HUES64 (cell line): ENCODE data around the gene GRAMD1A.
"Not testable (repeated sequence)": the region's sequence is repeated elsewhere in the genome, so short reads cannot be mapped to it uniquely, and the experiment has no call there.

Experiments
- H3K27ac ChIP-seq: 2 replicates; pipeline ENCODE4 v1.7.0; 2013; ENCODE audit warnings: low read depth, low read length, inconsistent platforms
- H3K27me3 ChIP-seq: 2 replicates; pipeline ENCODE4 v1.6.1; 2013; ENCODE audit warnings: mild to moderate bottlenecking, low read length; ENCODE audit not compliant: insufficient read depth
- H3K36me3 ChIP-seq: 2 replicates; pipeline ENCODE4 v1.6.1; 2013; ENCODE audit warnings: mild to moderate bottlenecking, low read length; ENCODE audit not compliant: insufficient read depth
- H3K4me1 ChIP-seq: 2 replicates; pipeline ENCODE4 v1.6.1; 2013; ENCODE audit warnings: mild to moderate bottlenecking, low read length, moderate library complexity; ENCODE audit not compliant: insufficient read depth
- H3K4me3 ChIP-seq: 2 replicates; pipeline ENCODE4 v1.5.1; 2013; ENCODE audit warnings: mild to moderate bottlenecking, low read length, moderate library complexity
- H3K9ac ChIP-seq: 2 replicates; pipeline ENCODE4 v1.6.1; 2013; ENCODE audit warnings: mild to moderate bottlenecking, low read depth, low read length
- H3K9me3 ChIP-seq: 2 replicates; pipeline ENCODE4 v1.6.1; 2013; ENCODE audit warnings: low read depth, low read length; ENCODE audit not compliant: insufficient read depth
- WGBS: fragments of 150-250, 120-280 bp; methylation state at CpG from one replicate; pipeline ENCODE4 v1.1.7; 2013; ENCODE audit warnings: missing lambda C conversion rate; 5-methylcytosine and 5-hydroxymethylcytosine counted together

GRAMD1A gene

DNA sequence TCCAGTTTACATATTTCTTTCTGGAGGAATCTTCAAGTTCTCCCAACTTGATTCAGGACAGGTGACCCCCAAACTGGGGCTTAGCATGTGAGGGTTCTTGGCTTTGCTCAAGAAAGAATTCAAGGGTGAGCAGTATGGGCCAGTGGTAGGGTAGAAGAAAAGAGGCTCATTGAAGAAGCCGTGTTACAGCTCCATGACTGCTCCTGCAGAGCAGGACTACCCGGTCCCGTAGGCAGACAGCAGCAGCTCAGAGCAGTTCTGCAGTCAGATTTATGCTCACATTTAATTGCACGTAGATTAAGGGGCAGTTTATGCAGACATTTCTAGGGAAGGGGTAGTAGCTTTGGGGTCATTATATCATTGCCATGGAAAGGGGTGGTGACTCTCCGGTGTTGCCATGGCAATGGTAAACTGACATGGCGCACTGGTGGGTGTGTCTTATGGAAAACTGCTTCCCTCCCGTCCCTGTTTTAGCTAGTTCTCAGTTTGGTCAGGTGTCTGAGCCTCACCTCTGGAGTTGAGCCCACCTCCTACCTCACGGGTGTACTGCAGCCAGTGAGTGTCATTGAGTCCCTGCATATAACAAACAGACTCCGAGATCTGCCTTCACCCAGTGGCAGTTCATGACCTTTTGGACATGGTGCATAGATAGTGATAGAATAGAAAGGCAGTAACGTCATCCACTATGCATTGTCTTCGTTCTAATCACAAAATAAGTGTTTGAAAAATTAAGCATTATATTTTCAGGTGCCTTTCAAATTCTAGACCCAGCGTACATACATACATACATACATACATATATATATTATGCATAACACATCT, 20.1 kb upstream of the GRAMD1A start:
- 90% methylated on average over 11 of the region's 12 CpGs for WGBS
- Histone ChIP-seq H3K27me3 (no peaks in the 10 kb centered on the region), H3K36me3 (no peaks in the 10 kb centered on the region), H3K27ac (no peak overlapping the region), H3K4me3 (no peak overlapping the region), H3K4me1 (peaks cover 2% of the 10 kb centered on the region; the same call in 1 of the 2 replicates), H3K9me3 (no peaks in the 10 kb centered on the region), H3K9ac (no peak overlapping the region)

DNA sequence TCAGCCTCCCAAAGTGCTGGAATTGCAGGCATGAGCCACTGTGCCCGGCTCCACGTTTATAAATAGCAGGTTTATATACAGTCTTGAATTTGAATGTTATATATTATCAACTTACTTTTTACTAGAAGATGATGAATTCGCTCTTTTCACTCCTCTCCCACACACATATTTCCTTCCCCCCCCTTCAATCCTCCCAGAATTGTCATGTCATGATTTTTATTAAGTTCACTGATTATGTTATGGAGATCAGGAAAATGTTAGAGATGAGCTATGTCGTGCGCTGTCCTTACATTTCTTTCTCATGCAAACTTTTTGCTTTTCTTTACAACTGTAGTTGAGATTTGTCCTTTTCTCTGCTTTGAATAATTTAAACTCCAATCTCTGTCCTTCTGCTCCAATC, 17.8 kb upstream of the GRAMD1A start:
- no peaks in the 10 kb centered on the region for H3K27me3 ChIP-seq
- H3K4me3 ChIP-seq: no peak overlapping the region
- H3K27ac ChIP-seq: no peak overlapping the region
- H3K4me1 ChIP-seq: peaks cover 11% of the 10 kb centered on the region; the same call in 1 of the 2 replicates
- WGBS: 85% methylated on average over 2 of the region's 5 CpGs
- no peaks in the 10 kb centered on the region for H3K36me3 ChIP-seq
- H3K9me3 ChIP-seq: no peaks in the 10 kb centered on the region
- H3K9ac ChIP-seq: no peak overlapping the region

DNA sequence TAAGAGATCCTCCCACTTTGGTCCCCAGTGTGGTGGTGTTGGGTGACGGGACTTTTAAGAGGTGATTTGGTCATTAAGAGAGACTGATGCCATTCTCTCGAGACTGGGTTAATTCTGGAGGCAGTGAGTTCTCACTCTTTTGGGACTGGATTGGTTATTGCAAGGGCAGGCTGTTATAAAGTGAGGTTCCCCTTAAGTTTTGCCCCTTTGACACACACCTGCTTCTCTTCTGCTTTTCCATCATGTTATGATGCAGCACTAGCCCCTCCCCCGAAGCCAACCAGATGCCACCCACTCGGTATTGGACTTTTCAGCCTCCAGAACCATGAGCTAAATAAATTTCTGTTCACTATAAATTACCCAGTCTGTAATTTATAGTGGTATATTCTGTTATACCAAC, 16.3 kb upstream of the GRAMD1A start:
- H3K9me3 ChIP-seq: no peaks in the 10 kb centered on the region
- no peaks in the 10 kb centered on the region for H3K36me3 ChIP-seq
- peaks cover 11% of the 10 kb centered on the region; the same call in 1 of the 2 replicates for H3K4me1 ChIP-seq
- WGBS: 95% methylated on average over 4 of the region's 4 CpGs
- H3K9ac ChIP-seq: no peak overlapping the region
- no peak overlapping the region for H3K27ac ChIP-seq
- H3K4me3 ChIP-seq: no peak overlapping the region
- H3K27me3 ChIP-seq: no peaks in the 10 kb centered on the region

DNA sequence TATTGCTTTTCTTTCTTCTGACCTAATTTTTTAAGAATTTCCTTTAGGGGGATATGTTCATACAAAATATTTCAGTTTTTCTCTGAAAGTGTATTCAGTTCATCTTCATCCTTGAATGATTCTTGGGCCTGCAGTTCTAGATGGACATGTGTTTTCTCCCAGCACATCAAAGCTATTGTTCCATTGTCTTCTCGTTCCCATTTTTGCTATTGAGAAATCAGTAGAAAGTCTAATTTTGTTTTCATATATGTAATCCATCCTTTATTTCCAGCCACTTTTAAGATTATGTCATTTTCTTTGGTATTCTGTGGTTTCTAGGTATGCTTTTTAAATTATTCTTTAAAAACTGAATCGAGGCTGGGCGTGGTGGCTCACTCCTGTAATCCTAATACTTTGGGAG, 15.8 kb upstream of the GRAMD1A start:
- Histone ChIP-seq H3K27ac (no peak overlapping the region), H3K4me3 (no peak overlapping the region)
- WGBS: 93% methylated on average over 3 of the region's 3 CpGs

DNA sequence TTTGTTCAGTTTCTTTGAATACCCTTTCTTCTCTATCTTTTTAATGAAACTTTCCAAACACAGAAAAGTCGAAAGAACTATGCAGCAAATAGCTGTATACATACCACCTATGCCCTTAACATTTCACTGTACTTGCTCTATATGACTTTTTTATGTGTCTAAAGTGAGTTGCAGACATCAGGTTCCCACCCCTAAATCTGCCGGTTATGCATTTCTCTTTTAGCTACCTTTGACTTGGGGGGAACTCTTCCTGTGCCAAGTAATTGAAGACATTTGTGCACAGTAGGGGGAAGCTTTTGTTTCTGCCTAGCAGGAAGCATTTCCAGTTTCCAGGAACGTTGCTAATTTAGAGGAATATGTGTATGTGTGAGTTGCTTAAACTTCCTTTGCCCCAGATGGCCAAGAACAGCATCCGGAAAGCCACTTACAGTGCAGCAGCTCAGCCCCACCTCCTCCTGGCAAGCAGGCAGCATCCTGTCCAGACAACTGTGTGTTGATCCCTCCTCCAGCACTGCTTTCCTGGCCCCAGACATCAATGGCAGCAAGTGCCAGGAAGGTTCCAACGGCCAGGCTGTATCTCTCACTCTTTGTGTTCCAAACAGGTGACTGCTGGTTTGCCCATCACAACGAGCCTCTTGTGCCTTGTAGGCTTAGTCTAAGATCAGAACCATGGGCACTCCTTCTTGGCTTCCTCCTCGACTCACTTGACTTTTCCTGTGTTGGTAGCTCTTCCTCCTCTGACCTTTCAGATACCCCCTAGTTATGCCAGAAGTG, 14.7 kb upstream of the GRAMD1A start:
- H3K9me3 ChIP-seq: no peaks in the 10 kb centered on the region
- no peaks in the 10 kb centered on the region for H3K36me3 ChIP-seq
- H3K9ac ChIP-seq: no peak overlapping the region
- WGBS: 54% methylated on average over 7 of the region's 7 CpGs
- H3K27ac ChIP-seq: no peak overlapping the region
- H3K27me3 ChIP-seq: no peaks in the 10 kb centered on the region
- H3K4me1 ChIP-seq: peaks cover 11% of the 10 kb centered on the region; the same call in 1 of the 2 replicates
- no peak overlapping the region for H3K4me3 ChIP-seq

More for the DNA sequence above, 15.8 kb upstream of the GRAMD1A start:
- H3K27me3 ChIP-seq: no peaks in the 10 kb centered on the region
- no peaks in the 10 kb centered on the region for H3K36me3 ChIP-seq
- H3K9ac ChIP-seq: no peak overlapping the region
- no peaks in the 10 kb centered on the region for H3K9me3 ChIP-seq
- peaks cover 11% of the 10 kb centered on the region; the same call in 1 of the 2 replicates for H3K4me1 ChIP-seq

DNA sequence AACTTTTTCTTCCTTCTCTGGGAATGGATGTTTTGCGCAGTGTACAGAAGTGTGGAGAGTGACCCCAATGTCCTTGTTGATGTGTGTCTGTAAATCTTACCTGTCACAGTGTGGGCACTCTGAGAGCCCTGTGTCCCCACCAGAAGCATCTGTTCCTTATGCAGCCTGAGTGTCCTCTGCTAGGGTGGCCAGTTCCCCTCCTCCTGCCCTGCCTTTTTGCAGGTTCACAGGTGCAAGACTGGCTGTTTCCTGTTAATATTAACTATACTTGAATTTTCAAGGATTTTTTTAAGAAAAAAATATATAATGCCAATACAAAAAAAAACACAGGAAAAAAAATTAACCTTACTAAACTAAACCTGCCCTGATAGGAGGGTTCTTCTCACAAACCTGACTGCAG, 12.0 kb upstream of the GRAMD1A start:
- Histone ChIP-seq H3K9me3 (no peaks in the 10 kb centered on the region), H3K4me1 (peaks cover 11% of the 10 kb centered on the region; the same call in 1 of the 2 replicates), H3K27me3 (no peaks in the 10 kb centered on the region), H3K4me3 (no peak overlapping the region), H3K27ac (no peak overlapping the region), H3K36me3 (no peaks in the 10 kb centered on the region), H3K9ac (no peak overlapping the region)
- 100% methylated on average over 1 of the region's 1 CpG for WGBS

DNA sequence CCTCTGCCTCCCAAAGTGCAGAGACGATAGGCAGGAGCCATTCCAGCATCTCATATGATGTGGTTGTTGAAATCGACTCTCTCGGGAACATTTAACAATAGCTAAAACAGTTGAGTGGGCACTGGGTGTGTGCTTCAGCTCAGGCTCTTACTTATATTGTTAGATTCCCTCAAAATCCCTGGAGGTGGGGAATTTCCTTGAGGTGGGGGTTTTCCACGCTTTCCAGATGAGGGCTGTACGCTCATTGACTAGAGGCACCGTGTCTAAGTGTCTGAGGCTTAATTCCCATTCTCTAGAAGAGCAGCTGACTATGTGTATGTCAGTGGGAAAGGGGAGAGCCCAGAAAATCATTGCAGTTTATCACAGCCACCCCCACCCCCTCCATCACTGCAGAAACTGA, 10.8 kb upstream of the GRAMD1A start:
- H3K4me3 ChIP-seq: no peak overlapping the region

DNA sequence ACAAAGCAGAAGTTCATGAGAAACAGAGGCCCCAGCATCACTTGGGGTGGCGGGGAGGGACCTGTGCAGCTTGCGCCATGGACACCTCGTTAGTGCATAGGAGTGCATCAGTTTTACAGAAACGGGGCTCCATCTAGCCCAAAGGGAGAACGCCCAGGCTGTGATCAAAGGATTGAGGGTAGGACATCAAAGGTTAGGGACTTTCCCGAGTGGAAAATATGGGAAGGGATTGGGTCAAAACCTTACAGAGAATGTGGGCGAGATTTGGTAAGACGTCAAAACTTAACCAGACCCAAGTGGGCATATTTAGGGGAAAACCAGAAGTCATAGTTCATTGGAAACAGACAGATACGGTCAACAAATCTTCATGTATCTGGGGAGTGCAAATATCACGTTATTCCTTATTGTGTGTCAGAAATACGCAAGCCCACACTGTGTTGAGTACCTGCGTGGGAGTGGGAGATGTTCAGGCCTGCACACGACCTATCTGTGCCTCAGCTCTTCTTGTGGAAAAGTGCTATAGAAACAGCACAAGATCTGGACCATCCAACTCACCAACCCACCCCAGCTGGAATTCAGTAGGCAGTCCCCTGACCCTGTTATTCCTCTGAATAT, 9.4 kb upstream of the GRAMD1A start:
- Histone ChIP-seq H3K4me3 (no peak overlapping the region), H3K9ac (no peak overlapping the region), H3K27ac (no peak overlapping the region), H3K4me1 (peaks cover 5% of the 10 kb centered on the region; the same call in 1 of the 2 replicates), H3K36me3 (no peaks in the 10 kb centered on the region), H3K9me3 (no peaks in the 10 kb centered on the region), H3K27me3 (no peaks in the 10 kb centered on the region)
- WGBS: 89% methylated on average over 13 of the region's 13 CpGs

More for the DNA sequence above, 10.8 kb upstream of the GRAMD1A start:
- H3K27ac ChIP-seq: no peak overlapping the region
- H3K9me3 ChIP-seq: no peaks in the 10 kb centered on the region
- no peaks in the 10 kb centered on the region for H3K36me3 ChIP-seq
- no peaks in the 10 kb centered on the region for H3K27me3 ChIP-seq
- H3K9ac ChIP-seq: no peak overlapping the region
- 93% methylated on average over 6 of the region's 6 CpGs for WGBS
- peaks cover 11% of the 10 kb centered on the region; the same call in 1 of the 2 replicates for H3K4me1 ChIP-seq

DNA sequence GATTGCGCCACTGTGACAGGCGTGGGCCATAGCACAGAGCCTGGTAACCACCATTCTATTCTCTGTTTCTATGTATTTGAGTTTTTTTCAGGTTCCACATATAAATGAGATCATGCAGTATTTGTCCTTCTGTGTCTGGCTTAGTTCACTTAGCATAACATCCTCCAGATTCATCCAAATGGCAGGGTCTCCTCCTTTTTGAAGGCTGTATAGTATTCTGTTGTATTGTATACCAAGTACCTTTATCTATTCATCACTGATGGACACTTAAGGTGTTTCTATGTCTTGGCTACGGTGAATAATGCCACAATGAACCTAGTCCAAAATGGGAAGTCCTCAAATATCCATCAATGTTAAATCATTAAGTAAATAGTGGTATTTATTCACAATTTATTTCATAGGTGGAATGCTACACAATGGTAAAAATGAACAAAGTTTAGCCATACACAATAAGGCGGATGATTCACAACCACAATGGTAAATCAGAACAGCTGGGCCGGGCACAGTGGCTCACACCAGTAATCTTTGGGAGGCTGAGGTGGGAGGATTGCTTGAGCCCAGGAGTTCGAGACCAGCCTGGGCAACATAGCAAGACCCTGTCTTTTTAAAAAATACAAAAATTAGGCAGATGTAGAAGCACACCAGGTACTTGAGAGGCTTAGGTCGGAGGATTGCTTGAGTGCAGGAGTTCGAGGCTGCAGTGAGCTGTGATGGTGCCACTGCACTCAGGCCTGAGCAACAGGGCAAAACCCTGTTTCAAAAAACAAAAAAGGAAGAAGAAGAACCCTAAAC, 8.4 kb upstream of the GRAMD1A start:
- H3K9me3 ChIP-seq: no peaks in the 10 kb centered on the region
- no peak overlapping the region for H3K27ac ChIP-seq
- H3K4me1 ChIP-seq: peaks cover 2% of the 10 kb centered on the region; the same call in 1 of the 2 replicates
- 95% methylated on average over 7 of the region's 8 CpGs for WGBS
- H3K27me3 ChIP-seq: no peaks in the 10 kb centered on the region
- H3K4me3 ChIP-seq: no peak overlapping the region
- H3K9ac ChIP-seq: no peak overlapping the region
- no peaks in the 10 kb centered on the region for H3K36me3 ChIP-seq

DNA sequence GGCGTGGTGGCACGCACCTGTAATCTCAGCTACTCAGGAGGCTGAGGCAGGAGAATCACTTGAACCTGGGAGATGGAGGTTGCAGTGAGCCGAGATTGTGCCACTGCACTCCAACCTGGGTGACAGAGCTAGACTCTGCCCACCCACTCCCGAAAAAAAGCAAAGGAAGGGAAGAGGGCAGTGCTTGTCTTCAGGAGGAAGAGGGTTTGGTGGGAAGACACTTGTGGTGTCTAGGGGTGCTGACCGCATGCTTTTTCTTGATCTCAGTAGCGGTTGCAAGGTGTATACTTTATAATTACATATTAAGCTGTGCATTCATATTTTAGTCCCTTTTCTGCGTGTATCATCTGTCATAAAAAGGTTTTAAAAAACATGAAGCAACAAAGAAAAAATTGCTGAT, 7.5 kb upstream of the GRAMD1A start:
- not testable (repeated sequence) for H3K27ac ChIP-seq, H3K4me3 ChIP-seq, H3K27me3 ChIP-seq, H3K36me3 ChIP-seq, H3K9ac ChIP-seq, H3K9me3 ChIP-seq
- peaks cover 11% of the 10 kb centered on the region; the same call in 1 of the 2 replicates for H3K4me1 ChIP-seq
- 97% methylated on average over 5 of the region's 7 CpGs for WGBS
